ENCODE results near the gene RAET1G.
"Not testable (repeated sequence)": the region's sequence is repeated elsewhere in the genome, so short reads cannot be mapped to it uniquely, and the experiment has no call there.

Gene RAET1G

DNA sequence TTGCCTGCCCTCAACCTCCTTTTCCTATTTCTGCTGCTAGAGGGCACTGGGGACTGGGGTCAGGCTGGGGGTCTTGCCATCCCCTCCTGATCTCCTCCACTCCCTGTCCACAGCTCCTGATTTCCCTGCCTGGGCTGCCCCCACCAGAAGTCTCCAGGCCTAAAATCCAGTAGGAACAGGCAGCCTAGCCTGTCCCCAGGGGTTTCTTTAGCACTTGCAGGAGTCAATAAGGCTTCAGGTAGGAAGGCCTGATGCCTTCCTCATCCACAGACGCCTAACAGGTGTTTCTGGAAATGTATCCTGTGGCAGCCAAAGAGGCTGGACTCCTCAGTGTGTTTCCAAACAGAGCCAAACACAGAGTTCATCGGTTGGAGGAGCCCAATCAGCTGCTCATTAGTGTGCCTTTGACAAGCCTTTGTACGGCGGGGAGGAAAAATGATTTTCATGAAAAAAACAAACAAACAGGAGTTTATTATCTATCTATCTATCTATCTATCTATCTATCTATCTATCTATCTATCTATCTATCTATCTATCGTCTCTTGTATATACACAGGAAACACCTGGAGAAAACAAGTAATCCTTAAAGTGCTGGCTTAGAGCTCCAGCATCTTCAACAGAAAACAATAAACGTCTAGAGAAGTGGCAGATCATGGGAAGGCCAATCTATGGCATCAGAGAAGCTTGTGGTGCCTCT lies 21.3 kb downstream of the RAET1G start:
- Mint-ChIP-seq H3K27me3 (peaks cover 9% of the 10 kb centered on the region), H3K4me1 (ENCODE audit: low read depth) (peaks cover 2% of the 10 kb centered on the region), H3K4me3 (no peak overlapping the region)

DNA sequence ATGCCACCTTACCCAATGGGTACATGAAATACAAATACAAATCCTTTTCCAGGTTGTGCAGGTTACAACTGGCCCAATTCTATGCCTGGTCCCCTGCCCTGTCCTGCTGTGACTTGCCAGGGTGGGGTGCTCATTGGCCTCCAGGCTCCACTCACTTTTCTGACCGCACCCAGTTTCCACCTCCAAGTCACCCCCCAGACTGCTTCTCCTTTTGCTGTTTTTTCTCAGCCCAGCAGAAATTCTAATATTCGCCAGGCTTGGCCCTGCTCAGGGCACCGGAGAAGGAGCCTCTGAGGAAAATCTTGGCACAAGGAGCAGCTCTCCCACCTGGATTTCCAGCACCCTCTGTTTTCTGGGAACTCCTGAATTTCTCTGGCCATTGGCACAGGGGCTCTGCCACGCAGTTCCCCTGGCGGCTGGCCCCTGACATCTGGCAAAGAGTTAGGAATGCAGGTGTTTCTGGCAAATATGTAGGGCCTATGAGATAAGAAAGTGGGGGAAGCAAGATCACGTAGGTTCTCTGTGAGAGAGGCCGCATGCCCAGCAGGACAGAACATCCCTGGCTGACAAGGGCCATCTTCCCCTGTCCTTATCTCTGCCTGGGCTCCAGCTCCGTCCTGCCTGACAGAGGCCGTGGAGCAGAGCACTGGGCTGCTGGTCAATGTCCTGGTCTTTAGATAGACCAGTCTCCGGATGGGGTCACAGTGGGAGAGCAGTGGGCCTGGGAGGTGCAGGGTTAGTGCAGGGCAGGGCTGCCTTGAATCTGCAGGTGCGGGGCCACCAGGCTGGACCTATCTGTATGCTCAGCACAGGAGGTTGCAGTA lies 22.1 kb downstream of the RAET1G start:
- H3K27me3 Mint-ChIP-seq, result peaks cover 9% of the 10 kb centered on the region
- no peak overlapping the region for H3K27ac Mint-ChIP-seq
- peaks cover 10% of the 10 kb centered on the region for H3K4me1 Mint-ChIP-seq (ENCODE audit: low read depth)
- H3K4me3 Mint-ChIP-seq, result no peak overlapping the region
- H3K9me3 Mint-ChIP-seq, result no peaks in the 10 kb centered on the region
- no peaks in the 10 kb centered on the region for H3K36me3 Mint-ChIP-seq (ENCODE audit: low read depth)

More for the DNA sequence above, 21.3 kb downstream of the RAET1G start:
- Mint-ChIP-seq H3K9me3 (no peaks in the 10 kb centered on the region), H3K27ac (no peak overlapping the region), H3K36me3 (ENCODE audit: low read depth) (no peaks in the 10 kb centered on the region)

DNA sequence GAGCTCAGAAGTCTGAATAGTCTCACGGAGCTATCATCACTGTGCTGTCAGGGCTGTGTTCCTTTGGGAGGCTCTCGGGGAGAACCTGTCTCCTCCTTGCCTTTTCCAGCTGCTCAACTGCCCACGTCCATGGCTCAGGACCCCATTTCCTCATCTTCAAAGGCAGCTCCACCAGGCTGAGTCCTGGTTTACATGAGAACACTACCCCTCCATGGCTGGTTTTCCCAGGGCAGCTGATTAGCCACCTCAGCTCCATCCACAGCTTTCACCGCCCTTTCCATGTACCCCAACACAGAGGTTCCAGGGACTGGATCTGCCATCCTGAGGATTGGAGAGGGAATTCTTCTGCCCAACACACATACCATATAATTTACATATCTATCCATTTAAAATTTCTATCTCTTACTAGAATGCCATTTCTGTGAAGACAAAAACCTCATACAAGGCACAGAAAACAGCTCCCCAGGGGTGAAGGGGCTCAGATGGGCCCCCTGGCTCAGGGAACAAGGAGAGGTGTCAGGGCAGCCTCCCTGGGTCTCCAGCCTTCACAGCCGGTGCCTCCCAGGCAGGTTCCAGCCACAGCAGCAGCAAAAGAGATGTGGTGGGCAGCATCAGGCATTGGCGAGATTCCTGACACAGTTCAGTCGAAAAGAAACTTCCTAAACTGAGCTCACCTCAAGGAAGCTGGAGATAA lies 22.8 kb downstream of the RAET1G start:
- Mint-ChIP-seq H3K27ac (no peak overlapping the region), H3K9me3 (no peaks in the 10 kb centered on the region), H3K4me1 (ENCODE audit: low read depth) (peaks cover 10% of the 10 kb centered on the region), H3K36me3 (ENCODE audit: low read depth) (no peaks in the 10 kb centered on the region), H3K4me3 (no peak overlapping the region), H3K27me3 (peaks cover 9% of the 10 kb centered on the region)

DNA sequence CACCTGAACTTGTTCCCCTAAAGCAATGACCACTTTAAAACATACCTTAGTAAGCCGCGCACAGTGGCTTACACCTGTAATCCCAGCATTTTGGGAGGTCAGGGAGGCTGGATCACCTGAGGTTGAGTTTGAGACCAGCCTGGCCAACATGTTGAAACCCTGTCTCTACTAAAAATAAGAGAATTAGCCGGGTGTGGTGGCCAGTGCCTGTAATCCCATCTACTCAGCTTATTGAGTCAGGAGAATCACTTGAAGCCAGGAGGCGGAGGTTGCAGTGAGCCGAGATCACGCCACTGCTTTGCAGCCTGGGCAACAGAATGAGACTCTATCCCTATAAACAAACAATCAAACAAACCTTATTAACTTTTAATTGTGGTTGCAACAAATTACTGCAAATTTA lies 23.4 kb downstream of the RAET1G start:
- peaks cover 14% of the 10 kb centered on the region for H3K27me3 Mint-ChIP-seq

DNA sequence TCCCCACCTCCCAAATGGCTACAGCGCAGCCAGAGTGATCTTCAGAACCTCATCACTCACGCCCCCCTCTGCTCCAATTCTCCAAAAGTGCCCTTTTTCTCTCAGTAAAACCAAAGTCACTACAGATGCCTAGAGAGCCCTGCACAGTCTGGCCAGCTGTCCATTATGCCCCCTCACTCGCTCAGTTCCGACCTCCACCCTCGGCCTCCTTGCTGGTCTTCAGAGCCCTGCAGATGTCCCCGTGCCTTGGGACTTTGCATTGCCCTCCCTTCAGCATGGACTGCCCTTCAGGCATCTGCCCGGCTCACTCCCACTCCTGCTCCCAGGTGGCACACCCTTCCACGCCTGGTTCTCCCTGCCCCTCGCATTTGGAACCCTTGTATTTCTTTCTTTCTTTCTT lies 24.0 kb downstream of the RAET1G start:
- Mint-ChIP-seq H3K4me3 (no peak overlapping the region), H3K4me1 (ENCODE audit: low read depth) (peaks cover 10% of the 10 kb centered on the region), H3K36me3 (ENCODE audit: low read depth) (no peaks in the 10 kb centered on the region), H3K9me3 (no peaks in the 10 kb centered on the region), H3K27me3 (peaks cover 18% of the 10 kb centered on the region), H3K27ac (no peak overlapping the region)

More for the DNA sequence above, 23.4 kb downstream of the RAET1G start:
- Mint-ChIP-seq H3K27ac (no peak overlapping the region), H3K4me3 (no peak overlapping the region), H3K4me1 (ENCODE audit: low read depth) (peaks cover 10% of the 10 kb centered on the region), H3K9me3 (no peaks in the 10 kb centered on the region), H3K36me3 (ENCODE audit: low read depth) (no peaks in the 10 kb centered on the region)

DNA sequence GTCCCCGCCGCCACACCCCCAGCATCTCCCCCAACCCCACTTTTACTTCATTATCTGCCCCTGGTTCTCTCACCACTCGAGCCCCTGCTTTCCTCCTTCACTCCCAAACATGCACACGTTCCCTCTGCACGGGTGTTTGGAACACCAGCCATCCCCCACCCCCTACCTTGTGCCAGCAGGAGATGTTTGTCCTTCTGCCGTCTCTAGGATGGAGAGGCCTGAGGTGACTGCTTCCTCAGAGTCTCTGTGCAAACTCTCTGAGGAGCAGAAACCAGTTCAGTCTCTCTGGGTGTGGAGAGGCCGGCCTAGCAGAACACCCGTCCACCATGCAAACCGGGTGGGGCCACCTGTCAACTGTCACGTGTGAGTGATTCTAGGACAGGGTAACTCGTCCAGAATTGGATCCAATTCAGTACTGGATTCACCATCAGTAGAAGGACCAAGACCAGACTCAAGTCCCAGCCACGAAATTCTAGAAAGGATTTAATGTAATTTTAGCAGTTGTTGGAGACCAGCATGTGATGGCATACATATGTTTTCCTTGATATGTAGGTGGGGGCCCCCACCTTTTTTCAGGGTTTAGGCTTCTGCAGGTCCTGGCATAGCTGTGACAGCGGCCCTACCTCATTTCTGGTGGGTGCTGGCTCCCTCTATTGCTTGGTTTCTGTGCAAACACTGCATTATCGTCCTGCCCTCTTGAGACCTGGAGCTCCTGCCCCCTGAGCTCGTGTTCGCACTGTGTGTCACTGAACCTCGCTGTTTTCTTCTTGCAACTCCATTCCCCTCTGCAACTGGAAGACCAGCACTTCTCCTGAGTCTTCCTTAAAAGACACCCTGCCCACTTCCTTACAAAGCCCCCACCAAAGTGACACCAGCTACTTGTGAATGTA lies 24.8 kb downstream of the RAET1G start, which contains the start of gene RAET1E:
Gene RAET1E (minus strand): TSS at position 259 of the 890 bp plus-strand sequence. CDS start 7,212 bp downstream, outside the sequence.
- H3K4me3 Mint-ChIP-seq, result no peak within 1 kb of the TSS
- no peaks in the 10 kb centered on the region for H3K36me3 Mint-ChIP-seq (ENCODE audit: low read depth)
- no peak within 1 kb of the TSS for H3K27ac Mint-ChIP-seq
- peaks cover 10% of the 10 kb centered on the region for H3K4me1 Mint-ChIP-seq (ENCODE audit: low read depth)
- H3K9me3 Mint-ChIP-seq, result no peaks in the 10 kb centered on the region
- H3K27me3 Mint-ChIP-seq, result peaks cover 14% of the 10 kb centered on the region

DNA sequence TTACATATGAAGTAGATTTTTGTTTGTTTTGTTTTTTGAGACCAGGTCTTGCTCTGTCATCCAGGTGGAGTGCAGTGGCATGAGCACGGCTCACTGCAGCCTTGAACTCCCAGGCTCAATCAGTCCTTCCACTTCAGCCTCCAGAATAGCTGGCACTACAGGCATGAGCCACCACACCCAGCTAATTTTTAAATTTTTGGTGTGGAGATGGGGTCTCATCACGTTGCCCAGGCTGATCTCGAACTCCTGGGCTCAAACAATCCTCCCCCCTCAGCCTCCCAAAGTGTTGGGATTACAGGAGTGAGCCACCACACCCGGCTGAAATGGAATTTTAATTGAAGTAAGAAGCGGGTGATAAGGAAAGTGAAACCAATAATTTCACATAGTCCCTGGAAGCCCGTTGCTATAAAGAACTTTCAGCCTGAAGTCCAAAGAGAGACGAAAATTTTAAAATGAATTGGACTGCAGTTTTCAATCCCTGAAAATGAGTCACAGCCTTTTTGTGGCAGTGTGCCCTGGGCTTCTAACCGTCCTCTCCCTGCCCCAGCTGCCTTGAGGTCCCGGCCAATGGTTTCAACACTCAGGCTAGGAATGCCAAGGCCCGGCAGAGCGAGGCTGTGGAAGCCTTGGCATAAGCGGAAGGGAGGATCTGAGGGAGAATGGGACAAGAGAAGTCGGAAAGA lies 25.8 kb downstream of the RAET1G start:
- H3K4me1 Mint-ChIP-seq (ENCODE audit: low read depth), result peaks cover 10% of the 10 kb centered on the region
- H3K9me3 Mint-ChIP-seq, result no peaks in the 10 kb centered on the region
- H3K4me3 Mint-ChIP-seq, result no peak overlapping the region
- H3K36me3 Mint-ChIP-seq (ENCODE audit: low read depth), result no peaks in the 10 kb centered on the region
- peaks cover 9% of the 10 kb centered on the region for H3K27me3 Mint-ChIP-seq
- H3K27ac Mint-ChIP-seq, result no peak overlapping the region

DNA sequence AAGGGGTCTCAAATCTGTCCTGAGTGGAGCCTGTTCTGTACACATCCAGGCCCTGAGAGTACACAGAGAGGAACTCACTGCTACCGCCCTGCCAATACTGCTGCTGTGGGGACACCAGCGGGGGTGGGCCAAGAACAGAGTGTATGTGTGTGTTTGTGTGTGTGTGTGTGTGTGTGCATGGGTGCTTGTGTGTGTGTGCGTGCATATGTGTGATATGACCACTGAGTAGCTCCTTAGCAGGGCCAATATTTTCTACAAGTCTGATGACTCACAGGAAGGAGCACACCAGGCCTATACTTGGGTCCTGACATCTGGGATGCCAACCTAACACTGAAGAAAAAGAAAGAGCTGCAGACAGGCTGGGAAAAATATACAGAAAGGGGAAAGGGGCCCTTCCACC lies 26.4 kb downstream of the RAET1G start:
- Mint-ChIP-seq H3K27ac (no peak overlapping the region), H3K27me3 (peaks cover 9% of the 10 kb centered on the region), H3K4me3 (no peak overlapping the region), H3K9me3 (no peaks in the 10 kb centered on the region), H3K4me1 (ENCODE audit: low read depth) (peaks cover 10% of the 10 kb centered on the region), H3K36me3 (ENCODE audit: low read depth) (no peaks in the 10 kb centered on the region)

DNA sequence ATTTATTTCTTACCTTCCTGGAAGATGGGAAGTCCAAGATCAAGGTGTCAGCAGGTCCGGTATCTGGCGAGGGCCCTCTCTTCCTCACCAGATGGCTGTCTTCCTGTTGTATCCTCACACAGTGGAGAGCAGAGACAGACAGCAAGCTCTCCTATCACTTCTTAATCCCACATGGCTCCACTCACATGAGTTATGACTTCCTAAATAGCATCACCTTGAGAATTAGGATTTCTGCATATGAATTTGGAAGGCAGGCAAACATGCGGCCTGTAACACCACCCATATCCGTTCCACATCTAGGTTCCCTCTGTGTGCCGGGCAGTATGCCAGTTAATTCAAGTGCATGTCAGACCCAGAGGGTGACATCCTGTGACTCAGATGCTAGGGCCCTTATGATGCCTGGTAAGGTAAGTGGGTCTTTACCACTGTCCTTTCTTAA lies 27.1 kb downstream of the RAET1G start:
- H3K27ac Mint-ChIP-seq, result no peak overlapping the region
- peaks cover 10% of the 10 kb centered on the region for H3K4me1 Mint-ChIP-seq (ENCODE audit: low read depth)
- H3K9me3 Mint-ChIP-seq, result no peaks in the 10 kb centered on the region
- no peaks in the 10 kb centered on the region for H3K36me3 Mint-ChIP-seq (ENCODE audit: low read depth)
- H3K27me3 Mint-ChIP-seq, result peaks cover 9% of the 10 kb centered on the region
- no peak overlapping the region for H3K4me3 Mint-ChIP-seq

DNA sequence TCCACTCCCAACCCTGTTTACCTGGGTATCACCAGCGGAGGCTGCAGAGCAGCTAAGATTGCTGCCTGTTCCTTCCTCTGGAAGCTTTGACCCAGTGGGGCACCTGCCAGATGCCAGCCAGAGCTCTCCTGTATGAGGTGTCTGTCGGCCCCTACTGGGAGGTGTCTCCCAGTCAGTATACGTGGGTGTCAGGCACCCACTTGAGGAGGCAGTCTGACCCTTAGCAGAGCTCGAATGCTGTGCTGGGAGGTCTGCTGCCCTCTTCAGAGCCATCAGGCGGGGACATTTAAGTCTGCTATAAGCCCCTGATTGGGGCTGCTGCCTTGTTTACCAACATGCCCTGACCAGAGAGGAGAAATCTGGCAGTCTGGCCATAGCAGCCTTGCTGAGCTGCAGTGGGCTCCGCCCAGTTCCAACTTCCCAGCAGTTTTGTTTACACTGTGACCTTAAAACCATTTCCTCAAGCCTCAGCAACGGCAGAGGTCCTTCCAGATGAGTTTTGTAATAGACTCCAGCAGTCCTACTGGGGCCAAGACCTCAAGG lies 27.8 kb downstream of the RAET1G start:
- H3K36me3 Mint-ChIP-seq (ENCODE audit: low read depth), result no peaks in the 10 kb centered on the region
- H3K4me1 Mint-ChIP-seq (ENCODE audit: low read depth), result peaks cover 10% of the 10 kb centered on the region
- no peaks in the 10 kb centered on the region for H3K9me3 Mint-ChIP-seq
- H3K4me3 Mint-ChIP-seq, result no peak overlapping the region
- H3K27ac Mint-ChIP-seq, result no peak overlapping the region
- peaks cover 9% of the 10 kb centered on the region for H3K27me3 Mint-ChIP-seq

DNA sequence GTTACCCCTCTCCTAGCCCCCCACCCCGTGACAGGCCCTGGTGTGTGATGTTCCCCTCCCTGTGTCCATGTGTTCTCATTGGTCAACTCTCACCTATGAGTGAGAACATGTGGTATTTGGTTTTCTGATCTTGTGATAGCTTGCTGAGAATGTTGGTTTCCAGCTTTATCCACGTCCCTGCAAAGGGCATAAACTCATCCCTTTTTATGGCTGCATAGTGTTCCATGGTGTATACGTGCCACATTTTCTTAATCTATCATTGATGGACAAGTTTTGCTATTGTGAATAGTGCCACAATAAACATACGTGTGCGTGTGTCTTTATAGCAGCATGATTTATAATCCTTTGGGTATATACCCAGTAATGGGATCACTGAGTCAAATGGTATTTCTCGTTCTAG lies 31.1 kb downstream of the RAET1G start:
- not testable (repeated sequence) for H3K9me3 Mint-ChIP-seq; H3K36me3 Mint-ChIP-seq (ENCODE audit: low read depth); H3K27me3 Mint-ChIP-seq; H3K4me1 Mint-ChIP-seq (ENCODE audit: low read depth); H3K4me3 Mint-ChIP-seq; H3K27ac Mint-ChIP-seq

DNA sequence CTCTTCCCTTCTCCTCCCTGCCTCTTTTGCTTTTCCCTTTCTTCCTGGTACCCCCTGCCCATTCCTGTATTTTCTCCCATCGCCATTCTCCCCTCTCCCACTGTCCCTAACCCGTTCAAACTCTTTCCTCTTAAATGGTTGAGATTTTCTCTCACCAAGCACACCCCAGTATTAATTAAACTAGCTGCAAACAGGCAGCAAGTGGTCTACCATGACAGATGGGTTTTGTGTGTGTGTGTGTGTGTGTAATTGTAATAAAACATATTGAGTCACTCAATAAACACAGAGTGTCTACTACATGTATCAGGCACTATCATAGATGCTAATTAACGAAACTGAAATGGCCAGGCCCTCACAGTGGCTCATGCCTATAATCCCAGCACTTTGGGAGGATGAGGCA lies 31.7 kb downstream of the RAET1G start:
- H3K36me3 Mint-ChIP-seq (ENCODE audit: low read depth), result no peaks in the 10 kb centered on the region
- peaks cover 4% of the 10 kb centered on the region for H3K4me1 Mint-ChIP-seq (ENCODE audit: low read depth)
- H3K4me3 Mint-ChIP-seq, result no peak overlapping the region
- peaks cover 9% of the 10 kb centered on the region for H3K27me3 Mint-ChIP-seq
- no peak overlapping the region for H3K27ac Mint-ChIP-seq
- H3K9me3 Mint-ChIP-seq, result no peaks in the 10 kb centered on the region

DNA sequence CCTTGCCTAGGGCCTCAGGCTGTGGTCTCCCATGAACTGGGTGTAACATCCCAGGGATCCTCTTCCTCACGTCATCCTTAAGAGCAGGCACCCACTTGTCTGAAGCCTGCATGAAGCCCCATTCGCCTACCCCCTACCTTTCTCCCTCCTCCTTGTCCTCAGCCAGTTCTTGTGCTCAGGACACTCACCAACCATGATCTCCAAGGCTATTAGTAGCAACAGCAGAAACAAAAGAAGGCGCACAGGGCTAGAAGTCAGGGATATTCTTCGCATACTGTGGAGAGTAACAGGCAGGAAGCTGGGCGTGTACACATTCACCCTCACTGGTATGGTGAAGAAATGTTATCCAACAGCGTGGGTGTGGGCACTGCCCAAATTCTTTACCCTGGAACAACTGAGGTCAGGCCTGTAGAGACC lies 32.3 kb downstream of the RAET1G start:
- no peaks in the 10 kb centered on the region for H3K4me1 Mint-ChIP-seq (ENCODE audit: low read depth)
- H3K27ac Mint-ChIP-seq, result no peak overlapping the region
- H3K9me3 Mint-ChIP-seq, result no peaks in the 10 kb centered on the region
- no peaks in the 10 kb centered on the region for H3K36me3 Mint-ChIP-seq (ENCODE audit: low read depth)
- H3K4me3 Mint-ChIP-seq, result no peak overlapping the region
- peaks cover 9% of the 10 kb centered on the region for H3K27me3 Mint-ChIP-seq

DNA sequence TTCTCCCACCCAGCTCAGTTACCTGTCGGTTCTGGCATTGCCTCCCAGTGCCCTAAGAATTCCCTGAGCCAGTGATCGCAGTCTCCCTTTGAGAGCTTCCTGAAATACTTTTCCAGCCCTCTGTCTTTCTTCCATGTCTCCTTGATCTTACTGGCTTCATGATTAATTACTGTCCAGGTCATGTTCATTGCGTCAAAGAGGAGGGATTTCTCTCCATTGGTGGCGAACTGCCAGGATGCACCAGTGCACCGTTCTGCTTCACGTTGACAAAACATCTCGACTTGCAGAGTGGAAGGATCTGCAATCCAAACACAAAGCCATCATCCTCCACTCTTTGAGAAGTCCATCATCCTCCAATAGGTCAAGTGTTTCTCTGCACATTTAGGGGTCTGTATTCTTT lies 33.6 kb downstream of the RAET1G start:
- Mint-ChIP-seq H3K4me3 (no peak overlapping the region), H3K27me3 (peaks cover 2% of the 10 kb centered on the region)

More for the DNA sequence above, 33.6 kb downstream of the RAET1G start:
- no peak overlapping the region for H3K27ac Mint-ChIP-seq
- H3K4me1 Mint-ChIP-seq (ENCODE audit: low read depth), result no peaks in the 10 kb centered on the region
- H3K36me3 Mint-ChIP-seq (ENCODE audit: low read depth), result no peaks in the 10 kb centered on the region
- no peaks in the 10 kb centered on the region for H3K9me3 Mint-ChIP-seq
